HFFc6 (cell line): ENCODE results near the gene ACTR3. TPM values are rescaled to one million over a fixed set of nuclear protein-coding genes. Genes with fewer than 3 reads are reported as not detected.
A peak's percentile ranks its signal among the peaks of the same experiment; 100 is the strongest.

Source experiments
- DNase-seq: peaks from one replicate; pipeline ENCODE4 v3.0.0-alpha.2; 2018
- H3K27ac Mint-ChIP-seq: 2 replicates; pipeline ENCODE4 v1.8.0; 2020; ENCODE audit warnings: mild to moderate bottlenecking, mixed read lengths
- H3K27me3 Mint-ChIP-seq: 2 replicates; pipeline ENCODE4 v1.8.0; 2021; ENCODE audit warnings: mild to moderate bottlenecking, moderate library complexity, mixed read lengths; ENCODE audit not compliant: insufficient read depth
- H3K36me3 Mint-ChIP-seq: 2 replicates; pipeline ENCODE4 v1.8.0; 2021; ENCODE audit warnings: low read depth, mixed read lengths
- H3K4me1 Mint-ChIP-seq: 2 replicates; pipeline ENCODE4 v1.8.0; 2020; ENCODE audit warnings: low read depth, mixed read lengths
- H3K4me3 Mint-ChIP-seq: 2 replicates; pipeline ENCODE4 v1.8.0; 2020; ENCODE audit warnings: mild to moderate bottlenecking, moderate library complexity, mixed read lengths
- H3K9me3 Mint-ChIP-seq: 2 replicates; pipeline ENCODE4 v1.8.0; 2020; ENCODE audit warnings: mild to moderate bottlenecking, mixed read lengths
- total RNA-seq, 6 experiments: library from RNA; stranded (reverse); fragmentation: NEBNext Ultra II Directional; extraction: Animal tissue kit (Norgen Biotek cat#: 25700); gene quantifications; 2 replicates in 1 of 6; 3 replicates in 5 of 6; pipeline ENCODE4 v1.2.3, GENCODE V29; 2021
- TF ChIP-seq, protein P1 (sequence below): fragments of 200-600 bp; sonication (generic); IDR thresholded peaks from 2 replicates; pipeline ENCODE4 v1.5.0; 2021; ENCODE audit warnings: antibody characterized with exemption, mild to moderate bottlenecking

The ACTR3 gene
- total RNA-seq, 6 experiments from 2014 or later, result 562 to 663 (median 628) TPM

DNA sequence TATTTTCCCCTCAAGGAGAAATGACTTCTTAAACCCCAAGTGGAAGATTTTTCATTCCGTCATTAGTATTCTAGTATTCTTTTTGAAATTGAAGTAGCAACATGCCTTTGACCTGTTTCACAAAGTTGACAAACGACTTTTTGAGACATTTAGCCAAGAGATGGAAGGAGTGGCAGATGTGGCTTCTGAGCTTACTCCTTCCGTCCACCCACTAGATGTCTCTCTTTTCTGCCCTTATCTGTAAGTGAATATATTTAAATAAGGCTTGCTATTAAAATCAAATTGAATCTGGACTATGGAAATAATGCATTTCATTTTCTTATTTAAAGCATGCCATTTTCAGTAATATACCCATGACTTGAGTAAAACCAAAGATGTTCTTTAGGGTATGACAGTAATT lies 74.1 kb downstream of the ACTR3 start:
- DNase-seq, result no peak
- Mint-ChIP-seq H3K9me3 (no peaks in the 10 kb centered on the region), H3K27me3 (peaks cover 2% of the 10 kb centered on the region; the same call in 1 of the 2 replicates), H3K27ac (peak overlapping the region; percentile 83), H3K4me3 (peak overlapping the region; percentile 27; the same call in 1 of the 2 replicates), H3K36me3 (peaks cover 30% of the 10 kb centered on the region), H3K4me1 (peaks cover 71% of the 10 kb centered on the region)
- TF ChIP-seq, protein P1, sequence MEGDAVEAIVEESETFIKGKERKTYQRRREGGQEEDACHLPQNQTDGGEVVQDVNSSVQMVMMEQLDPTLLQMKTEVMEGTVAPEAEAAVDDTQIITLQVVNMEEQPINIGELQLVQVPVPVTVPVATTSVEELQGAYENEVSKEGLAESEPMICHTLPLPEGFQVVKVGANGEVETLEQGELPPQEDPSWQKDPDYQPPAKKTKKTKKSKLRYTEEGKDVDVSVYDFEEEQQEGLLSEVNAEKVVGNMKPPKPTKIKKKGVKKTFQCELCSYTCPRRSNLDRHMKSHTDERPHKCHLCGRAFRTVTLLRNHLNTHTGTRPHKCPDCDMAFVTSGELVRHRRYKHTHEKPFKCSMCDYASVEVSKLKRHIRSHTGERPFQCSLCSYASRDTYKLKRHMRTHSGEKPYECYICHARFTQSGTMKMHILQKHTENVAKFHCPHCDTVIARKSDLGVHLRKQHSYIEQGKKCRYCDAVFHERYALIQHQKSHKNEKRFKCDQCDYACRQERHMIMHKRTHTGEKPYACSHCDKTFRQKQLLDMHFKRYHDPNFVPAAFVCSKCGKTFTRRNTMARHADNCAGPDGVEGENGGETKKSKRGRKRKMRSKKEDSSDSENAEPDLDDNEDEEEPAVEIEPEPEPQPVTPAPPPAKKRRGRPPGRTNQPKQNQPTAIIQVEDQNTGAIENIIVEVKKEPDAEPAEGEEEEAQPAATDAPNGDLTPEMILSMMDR, result peak; percentile 48; the same call in 1 of the 2 replicates

DNA sequence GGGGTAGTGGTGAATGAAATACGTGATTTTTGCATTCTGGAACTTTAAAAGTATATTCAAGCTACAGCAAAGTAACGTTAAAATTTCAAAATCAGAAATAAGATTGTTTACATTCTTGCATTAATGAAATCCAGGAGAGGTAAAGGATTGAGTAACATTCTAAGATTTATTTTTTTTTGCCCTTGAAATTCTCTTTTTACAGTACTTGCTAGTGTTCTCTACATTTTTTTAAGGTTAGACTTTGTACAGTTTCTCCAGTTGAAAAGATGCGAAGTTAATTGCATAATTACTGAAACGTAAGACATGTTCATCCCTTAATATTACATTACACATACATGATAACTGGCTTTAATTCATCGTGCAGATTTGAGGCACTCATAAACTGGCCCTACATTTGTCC lies 74.5 kb downstream of the ACTR3 start:
- Mint-ChIP-seq H3K27ac (peak overlapping the region; percentile 83; the same call in 1 of the 2 replicates), H3K27me3 (peaks cover 2% of the 10 kb centered on the region; the same call in 1 of the 2 replicates), H3K9me3 (no peaks in the 10 kb centered on the region), H3K36me3 (peaks cover 25% of the 10 kb centered on the region), H3K4me1 (peaks cover 71% of the 10 kb centered on the region), H3K4me3 (peak overlapping the region; percentile 27; the same call in 1 of the 2 replicates)
- TF ChIP-seq, protein P1, result no peak
- DNase-seq, result no peak

DNA sequence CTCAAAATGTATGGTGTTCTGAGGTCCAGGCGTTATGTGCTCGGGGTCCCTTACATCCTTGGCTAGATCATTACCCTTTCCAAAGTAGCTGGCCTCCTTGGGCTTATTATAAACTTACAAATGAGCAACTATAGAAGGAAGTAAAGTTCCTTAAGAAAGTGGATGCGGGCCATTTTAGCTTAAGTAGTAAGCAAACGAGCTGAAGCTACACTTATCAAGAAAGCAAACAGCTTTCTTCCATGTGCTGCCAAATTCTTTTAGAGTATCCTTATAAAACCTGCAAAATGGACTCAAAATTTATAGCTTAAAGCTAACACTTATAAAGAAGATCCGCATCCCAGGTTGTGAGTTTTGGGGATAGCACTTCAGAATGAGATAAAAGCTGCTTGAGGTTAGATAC lies 75.3 kb downstream of the ACTR3 start:
- H3K27me3 Mint-ChIP-seq, result peaks cover 4% of the 10 kb centered on the region; the same call in 1 of the 2 replicates
- peaks cover 71% of the 10 kb centered on the region for H3K4me1 Mint-ChIP-seq
- no peak overlapping the region for H3K4me3 Mint-ChIP-seq
- no peak for DNase-seq
- TF ChIP-seq, protein P1, result no peak
- H3K9me3 Mint-ChIP-seq, result no peaks in the 10 kb centered on the region
- no peak overlapping the region for H3K27ac Mint-ChIP-seq
- peaks cover 28% of the 10 kb centered on the region for H3K36me3 Mint-ChIP-seq

DNA sequence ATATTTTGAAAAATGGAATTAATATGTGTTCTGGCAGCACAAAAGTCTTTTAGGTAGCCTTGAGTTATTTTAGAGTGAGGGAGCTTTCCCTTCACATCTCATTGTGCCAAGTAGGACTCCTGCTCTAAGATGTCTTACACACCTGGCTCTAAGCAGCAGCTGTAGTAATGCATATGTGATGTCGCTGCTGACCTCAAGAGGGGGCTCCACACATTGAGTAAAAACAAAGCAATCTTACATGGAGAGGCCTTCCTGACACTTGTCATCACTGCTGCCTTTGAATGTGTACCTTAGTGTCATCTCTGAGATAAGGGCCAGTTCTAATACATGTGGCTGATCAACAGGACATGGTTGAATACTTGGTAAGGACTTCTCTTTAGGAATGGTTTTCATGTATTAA lies 75.8 kb downstream of the ACTR3 start:
- TF ChIP-seq, protein P1, result peak; percentile 76
- Mint-ChIP-seq H3K4me1 (peaks cover 71% of the 10 kb centered on the region), H3K36me3 (peaks cover 24% of the 10 kb centered on the region), H3K4me3 (no peak overlapping the region; the same call in 1 of the 2 replicates), H3K9me3 (no peaks in the 10 kb centered on the region), H3K27ac (peak overlapping the region; percentile 74), H3K27me3 (peaks cover 4% of the 10 kb centered on the region; the same call in 1 of the 2 replicates)
- DNase-seq, result peak; percentile 47

DNA sequence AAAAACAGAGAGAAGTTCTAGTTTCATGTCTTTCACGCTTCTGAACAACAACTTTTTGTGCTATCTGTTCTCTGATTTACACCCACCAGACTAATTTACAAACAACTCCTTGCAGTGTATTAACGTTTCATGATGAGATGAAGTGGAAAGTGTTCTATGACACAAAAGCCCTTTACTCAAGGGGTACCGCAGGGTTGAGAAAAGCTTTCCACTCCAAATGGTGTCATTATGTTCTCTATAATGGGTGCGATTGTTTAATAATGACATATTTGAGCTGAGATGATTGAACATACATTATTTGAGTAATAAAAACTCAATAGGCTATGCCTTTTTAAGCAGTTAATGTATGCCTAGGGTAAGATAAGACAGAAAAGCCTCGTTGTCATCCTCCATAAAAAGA lies 76.3 kb downstream of the ACTR3 start:
- TF ChIP-seq, protein P1, result no peak
- H3K27ac Mint-ChIP-seq, result peak overlapping the region; percentile 74

More for the DNA sequence above, 76.3 kb downstream of the ACTR3 start:
- DNase-seq, result no peak
- H3K9me3 Mint-ChIP-seq, result no peaks in the 10 kb centered on the region
- peaks cover 4% of the 10 kb centered on the region; the same call in 1 of the 2 replicates for H3K27me3 Mint-ChIP-seq
- H3K4me3 Mint-ChIP-seq, result no peak overlapping the region; the same call in 1 of the 2 replicates
- H3K36me3 Mint-ChIP-seq, result peaks cover 23% of the 10 kb centered on the region
- H3K4me1 Mint-ChIP-seq, result peaks cover 70% of the 10 kb centered on the region
